Stimulated activated CD8-positive, alpha-beta memory T cell treated with anti-CD3 and anti-CD28 coated beads, Interleukin-7, amount 100 ng/mL, for 1 hour (primary cell): ENCODE measurements around the gene ORC6.

ENCODE experiments used
- DNase-seq, 2 donors: peaks; one replicate each; pipeline ENCODE4 v3.0.0-alpha.2; 2020; ENCODE audit warnings: low read depth in 2 of 2

The ORC6 gene

GRCh38 chr16:46700048-46700447 lies 10.6 kb downstream of the ORC6 start:
- DNase-seq: no peak

DNA sequence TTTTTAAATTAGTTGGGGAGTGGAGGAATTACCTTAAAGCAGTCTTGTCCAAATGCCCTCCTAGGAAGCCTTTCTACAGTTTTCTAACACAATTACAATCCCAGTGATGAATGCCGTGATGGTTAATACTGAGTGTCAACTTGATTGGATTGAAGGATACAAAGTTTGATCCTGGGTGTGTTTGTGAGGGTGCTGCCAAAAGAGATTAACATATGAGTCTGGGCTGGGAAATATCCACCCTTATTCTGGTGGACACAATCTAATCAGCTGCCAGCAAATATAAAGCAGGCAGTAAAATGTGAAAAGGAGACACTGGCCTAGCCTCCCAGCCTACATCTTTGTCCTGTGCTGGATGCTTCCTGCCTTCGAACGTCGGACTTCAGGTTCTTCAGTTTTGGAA lies 12.2 kb downstream of the ORC6 start:
- DNase-seq: no peak

- no peak for DNase-seq
Observed at GRCh38 chr16:46702030-46702429, 12.6 kb downstream of the ORC6 start.

- DNase-seq: no peak
Observed at GRCh38 chr16:46706642-46707041, 17.2 kb downstream of the ORC6 start.

- no peak for DNase-seq
Observed at GRCh38 chr16:46709469-46710005, 20.1 kb downstream of the ORC6 start.

DNA sequence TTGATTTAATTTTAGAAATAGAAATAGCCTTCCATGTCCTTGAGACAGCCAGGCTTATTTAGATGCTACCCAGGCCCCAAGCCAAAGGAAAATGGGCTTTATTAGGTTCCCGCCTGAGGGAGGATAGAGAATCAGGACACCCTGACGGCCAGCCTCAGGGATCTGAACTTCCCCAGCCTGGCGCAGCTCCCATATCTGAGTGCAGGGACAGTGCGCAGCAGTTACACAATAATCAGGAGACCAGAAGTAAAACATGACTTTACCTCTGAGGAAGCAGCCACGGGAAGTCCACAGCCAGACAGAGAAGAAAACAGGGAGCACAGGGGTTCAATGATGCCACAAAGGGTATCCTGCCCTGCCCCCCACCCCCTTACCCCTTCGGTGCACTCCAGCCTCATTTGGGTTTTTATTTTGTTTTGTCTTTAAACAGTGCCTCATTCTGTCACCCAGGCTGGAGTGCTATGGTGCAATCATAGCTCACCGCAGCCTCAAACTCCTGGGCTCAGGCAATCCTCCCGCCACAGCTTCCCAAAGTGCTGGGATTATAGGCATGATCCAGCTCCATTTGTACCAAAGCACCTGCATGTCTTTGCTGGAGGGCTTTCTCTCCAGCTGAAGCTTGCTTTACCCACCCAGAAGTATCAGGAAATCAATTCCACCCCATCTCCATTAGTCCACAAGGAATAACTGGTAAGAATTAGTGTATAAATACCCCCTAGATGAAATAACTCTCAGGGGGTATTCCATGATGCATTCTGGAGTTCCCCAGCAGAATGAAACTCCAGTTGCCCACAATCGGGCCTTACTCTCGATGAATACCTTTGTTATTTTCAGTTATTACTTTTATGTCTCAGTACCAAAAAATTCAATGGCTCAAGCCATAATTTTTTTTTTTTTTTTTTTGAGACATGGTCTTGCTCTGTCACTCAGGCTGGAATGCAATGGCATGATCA lies 21.9 kb downstream of the ORC6 start:
- DNase-seq: no peak

DNA sequence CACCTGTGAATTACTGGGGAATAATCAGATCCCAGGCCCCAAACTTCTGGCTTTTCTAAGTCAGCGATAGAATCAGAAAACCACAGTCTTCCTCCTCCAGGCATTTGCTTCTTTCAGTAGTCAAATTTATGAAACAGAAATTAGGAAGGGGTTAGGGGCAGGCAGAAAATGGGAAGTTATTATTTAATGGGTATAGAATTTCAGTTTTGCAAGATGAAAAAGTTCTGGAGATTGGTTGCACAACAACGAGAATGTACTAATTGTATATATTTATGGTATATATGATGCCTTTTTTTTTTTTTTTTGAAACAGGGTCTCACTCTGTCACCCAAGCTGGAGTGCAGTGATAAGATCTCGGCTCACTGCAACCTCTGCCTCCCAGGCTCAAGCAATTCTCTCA lies 23.5 kb downstream of the ORC6 start:
- DNase-seq: no peak

DNA sequence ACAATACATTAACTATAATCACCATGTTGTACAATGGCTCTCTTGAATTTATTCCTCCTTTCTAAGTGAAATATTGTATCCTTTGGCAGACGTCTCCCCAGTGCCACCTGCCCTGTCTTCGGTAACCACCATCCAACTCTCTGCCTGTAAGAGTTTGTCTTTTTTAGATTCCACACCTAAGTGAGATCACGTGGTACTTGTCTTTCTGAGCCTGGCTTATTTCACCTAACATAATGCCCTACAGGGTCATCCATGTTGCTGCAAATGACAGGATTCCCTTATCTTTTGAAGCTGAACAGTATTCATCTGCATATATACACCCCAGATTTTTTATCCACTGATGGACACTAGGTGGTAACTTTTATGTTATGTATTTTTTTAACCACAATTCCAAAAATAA lies 24.2 kb downstream of the ORC6 start:
- DNase-seq: no peak

DNA sequence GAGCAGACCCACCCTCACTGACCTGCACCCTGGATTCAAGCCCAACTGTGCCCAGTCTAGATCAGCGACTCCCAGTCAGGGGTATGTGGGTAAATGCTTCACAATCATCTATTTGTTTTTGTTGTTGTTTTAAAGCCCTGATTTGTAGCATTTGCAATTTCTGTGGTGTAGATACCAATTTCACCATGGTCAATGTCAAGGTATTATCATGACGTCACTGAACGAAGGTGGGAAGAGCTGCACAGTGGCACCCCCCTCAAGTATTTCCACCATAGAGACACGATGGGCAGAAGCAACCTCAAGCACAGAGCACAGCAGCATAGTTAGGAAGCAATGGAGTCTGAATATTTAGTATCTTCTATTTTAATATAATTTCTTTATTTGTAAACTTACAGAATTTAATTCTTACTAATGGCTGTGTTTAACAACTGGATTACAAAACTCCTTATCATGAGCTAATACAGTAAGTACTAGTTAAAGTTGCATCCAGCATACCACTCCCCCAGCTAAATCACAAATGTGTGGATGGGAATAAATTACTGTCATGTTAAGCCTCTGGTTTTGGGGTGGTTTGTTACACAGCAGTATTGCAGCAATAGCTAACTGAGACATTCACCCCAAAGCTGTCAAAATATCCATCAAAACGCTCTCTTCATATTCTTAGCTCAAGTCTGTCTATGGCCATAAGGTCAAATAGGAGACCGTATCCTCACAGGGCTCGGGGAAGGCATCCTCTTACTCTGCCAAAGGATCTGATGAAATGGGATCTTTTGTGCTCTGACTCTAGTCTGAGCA lies 25.5 kb downstream of the ORC6 start:
- DNase-seq: no peak

GRCh38 chr16:46715769-46716305 lies 26.4 kb downstream of the ORC6 start:
- no peak for DNase-seq

DNA sequence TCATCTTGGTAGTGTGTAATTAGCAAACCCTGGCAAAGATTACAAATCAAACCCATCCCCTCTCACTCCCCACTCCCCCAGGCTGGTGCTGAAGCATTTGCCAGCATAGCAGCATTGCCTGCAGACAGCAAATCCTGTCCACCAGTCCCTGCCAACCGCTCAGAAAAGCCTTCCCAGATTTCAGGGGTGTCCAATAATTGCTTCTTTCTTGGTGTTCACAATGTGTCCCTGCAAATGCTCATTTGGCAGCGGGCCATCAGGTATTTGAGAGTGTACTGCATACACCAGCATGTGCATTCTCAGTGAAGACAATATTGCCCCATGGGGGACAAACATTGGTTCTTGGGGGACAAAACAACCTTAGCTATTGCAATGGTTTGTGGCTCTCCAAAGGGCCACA lies 28.2 kb downstream of the ORC6 start:
- DNase-seq: no peak

- DNase-seq: no peak
Observed at GRCh38 chr16:46718214-46718613, 28.8 kb downstream of the ORC6 start.

- DNase-seq: no peak
Observed at GRCh38 chr16:46719528-46719927, 30.1 kb downstream of the ORC6 start.

GRCh38 chr16:46720619-46721018 lies 31.2 kb downstream of the ORC6 start:
- DNase-seq: no peak

GRCh38 chr16:46721885-46722284 lies 32.4 kb downstream of the ORC6 start:
- DNase-seq: no peak

DNA sequence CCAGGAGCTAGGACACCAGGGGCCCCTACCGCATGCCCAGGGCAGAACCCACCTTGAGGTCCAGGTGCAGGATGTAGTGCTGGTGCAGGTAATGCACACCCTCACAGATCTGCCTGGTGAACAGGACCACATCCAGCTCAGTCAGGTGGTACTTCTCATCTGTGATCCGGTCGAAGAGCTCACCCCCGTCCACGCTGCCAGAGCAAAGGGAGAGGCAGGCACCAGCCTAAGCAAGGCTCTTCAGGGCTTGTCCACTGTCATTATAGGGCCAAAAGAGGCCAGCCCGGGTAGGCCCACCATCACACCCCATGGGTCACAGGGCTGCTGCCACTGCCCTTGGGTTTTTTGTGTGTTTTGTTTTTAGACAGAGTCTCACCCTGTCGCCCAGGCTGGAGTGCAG lies 37.7 kb downstream of the ORC6 start:
- no peak for DNase-seq

DNA sequence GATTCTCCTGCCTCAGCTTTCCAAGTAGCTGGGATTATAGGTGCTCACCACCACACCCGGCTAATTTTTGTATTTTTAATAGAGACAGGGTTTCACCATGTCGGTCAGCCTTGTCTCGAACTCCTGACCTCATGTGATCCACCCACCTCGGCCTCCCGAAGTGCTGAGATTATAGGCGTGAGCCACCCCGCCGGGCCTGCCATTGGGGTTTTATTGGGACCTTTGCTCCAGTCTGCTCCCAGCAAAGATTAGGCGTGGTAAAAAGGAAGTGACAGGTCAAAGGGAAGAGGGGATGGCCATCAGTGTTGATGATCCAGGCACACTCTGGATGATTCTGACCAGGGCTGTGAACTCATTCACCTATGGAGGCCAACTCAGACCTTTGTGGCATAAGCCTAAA lies 38.2 kb downstream of the ORC6 start:
- no peak for DNase-seq

GRCh38 chr16:46728806-46729205 lies 39.3 kb downstream of the ORC6 start:
- DNase-seq: no peak

- no peak for DNase-seq
Observed at GRCh38 chr16:46729326-46729995, 40.0 kb downstream of the ORC6 start.

DNA sequence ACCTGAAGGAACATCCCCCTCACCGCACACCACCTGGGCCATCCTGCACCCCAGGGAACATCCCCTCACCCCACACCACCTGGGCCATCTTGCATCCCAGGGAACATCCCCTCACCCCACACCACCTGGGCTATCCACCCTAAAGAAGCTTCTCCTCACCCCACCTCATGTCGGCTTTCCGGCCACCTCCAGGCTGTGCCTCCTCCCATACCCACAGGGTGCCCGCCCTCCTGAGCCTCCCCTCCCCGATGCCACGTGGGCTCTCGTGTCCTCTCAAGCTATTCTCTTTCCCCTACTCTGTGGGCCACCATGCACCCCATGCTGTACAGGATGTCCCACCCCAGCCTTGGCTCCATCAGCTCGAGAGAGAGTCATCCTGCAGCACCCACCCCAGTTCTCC lies 40.7 kb downstream of the ORC6 start:
- no peak for DNase-seq

- no peak for DNase-seq
Observed at GRCh38 chr16:46730801-46731690, 41.6 kb downstream of the ORC6 start.
